Epithelial cell of esophagus (primary cell): Measurements from ENCODE around the gene ARSG.
A peak's percentile ranks its signal among the peaks of the same experiment; 100 is the strongest.

ENCODE experiments used
- DNase-seq: peaks from one replicate; pipeline ENCODE4 v3.0.0; 2010; ENCODE audit warnings: low read depth
- H3K4me3 ChIP-seq: 2 replicates; pipeline ENCODE4 v1.5.1; 2011; ENCODE audit warnings: mild to moderate bottlenecking, low read length, control low read depth
- CTCF ChIP-seq: IDR thresholded peaks from 2 replicates; pipeline ENCODE4 v1.5.1; 2011; ENCODE audit warnings: low read depth, mild to moderate bottlenecking, low read length, control low read depth, inconsistent platforms; ENCODE audit not compliant: insufficient read depth; ENCODE audit errors: missing control alignments

The ARSG gene

GRCh38 chr17:68385490-68386215, 94.4 kb downstream of the ARSG start:
- H3K4me3 ChIP-seq, result no peak overlapping the region
- no peak for TF ChIP-seq CTCF
- DNase-seq, result no peak

- no peak for DNase-seq
- H3K4me3 ChIP-seq, result no peak overlapping the region
- no peak for TF ChIP-seq CTCF
Observed at GRCh38 chr17:68387435-68388218, 96.3 kb downstream of the ARSG start.

- no peak for TF ChIP-seq CTCF
- no peak for DNase-seq
- no peak overlapping the region for H3K4me3 ChIP-seq
Observed at GRCh38 chr17:68389041-68389440, 97.7 kb downstream of the ARSG start.

- H3K4me3 ChIP-seq, result no peak overlapping the region
- DNase-seq, result peak; percentile 22
- no peak for TF ChIP-seq CTCF
Observed at GRCh38 chr17:68390888-68391545, 99.7 kb downstream of the ARSG start.

- no peak overlapping the region for H3K4me3 ChIP-seq
- TF ChIP-seq CTCF, result no peak
- DNase-seq, result no peak
Observed at GRCh38 chr17:68391561-68392268, 100.4 kb downstream of the ARSG start.

- no peak overlapping the region for H3K4me3 ChIP-seq
- TF ChIP-seq CTCF, result no peak
- DNase-seq, result no peak
Observed at GRCh38 chr17:68394608-68395331, 103.5 kb downstream of the ARSG start.
